ENCODE measurements around the gene SPOPL.
"Not testable (repeated sequence)": the region's sequence is repeated elsewhere in the genome, so short reads cannot be mapped to it uniquely, and the experiment has no call there.

The SPOPL gene

GRCh38 chr2:138501425-138502254, at the start of gene SPOPL:
SPOPL (plus strand) TSS chr2:138501770; CDS start chr2:138550217, 48,447 bp downstream.
- H3K27ac ChIP-seq = peak within 1 kb of the TSS; percentile 89
- TF ChIP-seq CTCF (IDR thresholded peaks at IDR 0.05) (no peak), ZFX (IDR thresholded peaks at IDR 0.05; ENCODE audit: borderline replicate concordance) (no peak)

- no peak overlapping the region for H3K27ac ChIP-seq
- no peak for TF ChIP-seq CTCF (IDR thresholded peaks at IDR 0.05)
- no peak for TF ChIP-seq ZFX (IDR thresholded peaks at IDR 0.05; ENCODE audit: borderline replicate concordance)
Observed at GRCh38 chr2:138452324-138452723, 49.2 kb upstream of the SPOPL start.

GRCh38 chr2:138453815-138454214, 47.8 kb upstream of the SPOPL start:
- TF ChIP-seq CTCF (IDR thresholded peaks at IDR 0.05) (no peak), ZFX (IDR thresholded peaks at IDR 0.05; ENCODE audit: borderline replicate concordance) (no peak)
- no peak overlapping the region for H3K27ac ChIP-seq

- H3K27ac ChIP-seq = no peak overlapping the region
- TF ChIP-seq ZFX (IDR thresholded peaks at IDR 0.05; ENCODE audit: borderline replicate concordance) (no peak), CTCF (IDR thresholded peaks at IDR 0.05) (no peak)
Observed at GRCh38 chr2:138454761-138455160, 46.8 kb upstream of the SPOPL start.

- no peak for TF ChIP-seq ZFX (IDR thresholded peaks at IDR 0.05; ENCODE audit: borderline replicate concordance)
- no peak for TF ChIP-seq CTCF (IDR thresholded peaks at IDR 0.05)
- H3K27ac ChIP-seq = no peak overlapping the region
Observed at GRCh38 chr2:138455275-138455674, 46.3 kb upstream of the SPOPL start.

GRCh38 chr2:138455691-138456090, 45.9 kb upstream of the SPOPL start:
- TF ChIP-seq CTCF (IDR thresholded peaks at IDR 0.05) (no peak), ZFX (IDR thresholded peaks at IDR 0.05; ENCODE audit: borderline replicate concordance) (no peak)
- H3K27ac ChIP-seq = no peak overlapping the region

GRCh38 chr2:138462689-138463088, 38.9 kb upstream of the SPOPL start:
- H3K27ac ChIP-seq = not testable (repeated sequence)

Measured in 22Rv1 (cell line).